Gastrocnemius medialis (tissue), 4 donors: ENCODE measurements around the gene PSMA3.

ENCODE experiments used
- CTCF ChIP-seq, 5 experiments: fragments of 450-650 bp in 3 of 5; fragments of 200-600 bp in 2 of 5; sonication (generic) in 2 of 5; IDR thresholded peaks in 4 of 5; conservative IDR thresholded peaks in 1 of 5; 1 replicate in 4 of 5; 2 replicates in 1 of 5; pipeline ENCODE4 v1.5.1; 2016 to 2019; ENCODE audit warnings: antibody characterized with exemption in 5 of 5, mild to moderate bottlenecking in 3 of 5, moderate library complexity in 3 of 5
- POLR2A ChIP-seq, 2 donors: fragments of 450-650 bp; IDR thresholded peaks; one replicate each; pipeline ENCODE4 v1.6.1; 2017; ENCODE audit warnings: antibody characterized with exemption in 2 of 2, mild to moderate bottlenecking in 2 of 2, moderate library complexity in 2 of 2

DNA sequence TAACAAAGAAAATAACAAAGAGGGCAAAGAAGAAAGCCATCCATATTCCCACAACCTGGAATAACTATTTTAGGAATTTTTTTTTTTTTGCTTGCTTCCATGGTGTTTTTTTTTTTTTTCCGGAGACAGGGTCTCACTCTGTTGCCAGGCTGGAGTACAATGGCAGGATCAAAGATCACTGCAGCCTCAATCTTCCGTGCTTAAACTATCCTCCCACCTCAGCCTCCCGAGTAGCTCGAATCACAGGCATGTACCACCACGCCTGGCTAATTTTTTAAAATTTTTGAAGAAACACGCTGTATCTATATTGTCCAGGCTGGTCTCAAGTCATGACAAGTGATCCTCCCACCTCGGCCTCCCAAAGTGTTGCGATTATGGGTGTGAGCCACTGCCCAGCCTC lies 33.5 kb downstream of the PSMA3 start:
- TF ChIP-seq CTCF (IDR thresholded peaks at IDR 0.05 in 4 of 5, conservative IDR thresholded peaks at IDR 0.05 in 1 of 5) (no peak), POLR2A (IDR thresholded peaks at IDR 0.05) (no peak)
